H1 (cell line): ENCODE measurements around the gene CD300A. TPM values are rescaled to one million over a fixed set of nuclear protein-coding genes. Genes with fewer than 3 reads are reported as not detected.

Experiments
- CTCF ChIA-PET: fragments of 300-600 bp; sonication (Branson Sonifier 250); formaldehyde crosslinking; loops from one replicate; lab custom pipeline; 2021; ENCODE audit not compliant: partially characterized antibody; lab: Charles Lee
- POLR2A ChIA-PET: fragments of 300-600 bp; sonication (Branson Sonifier 250); formaldehyde crosslinking; loops from one replicate; lab custom pipeline; 2021; ENCODE audit warnings: inconsistent platforms; ENCODE audit not compliant: partially characterized antibody; lab: Charles Lee
- DNase-seq, 2 experiments: peaks; one replicate each; pipeline versions ENCODE4 v3.0.0 to v3.0.0-alpha.2; 2010 to 2022; ENCODE audit warnings: low spot score in 2 of 2, low read depth in 1 of 2, mixed read lengths in 1 of 2
- FAIRE-seq: peaks from 2 replicates; lab custom pipeline; 2011; peaks lifted over from hg19 to GRCh38; lab: Jason Lieb, UNC
- H2AFZ ChIP-seq: 2 replicates; pipeline ENCODE4 v1.8.1; 2012; ENCODE audit warnings: low read length, inconsistent platforms
- H2AK5ac ChIP-seq: 2 replicates; pipeline ENCODE4 v1.6.1; 2013; ENCODE audit warnings: low read depth, low read length
- H2BK120ac ChIP-seq: replicated peaks from 2 replicates; pipeline ENCODE3; 2013; ENCODE audit warnings: low read depth, low read length, inconsistent platforms
- H2BK12ac ChIP-seq: 2 replicates; pipeline ENCODE4 v1.6.1; 2013; ENCODE audit warnings: low read depth, low read length
- H2BK15ac ChIP-seq: 2 replicates; pipeline ENCODE4 v1.6.1; 2013; ENCODE audit warnings: low read length
- H2BK20ac ChIP-seq: 2 replicates; pipeline ENCODE4 v1.6.1; 2013; ENCODE audit warnings: low read length
- H2BK5ac ChIP-seq: 2 replicates; pipeline ENCODE4 v1.6.1; 2013; ENCODE audit warnings: low read depth, low read length
- H3K14ac ChIP-seq: 2 replicates; pipeline ENCODE4 v1.6.1; 2013; ENCODE audit warnings: inconsistent platforms; ENCODE audit not compliant: insufficient read length
- H3K18ac ChIP-seq: 2 replicates; pipeline ENCODE4 v1.6.1; 2013; ENCODE audit warnings: low read length; ENCODE audit errors: extremely low read depth
- H3K23ac ChIP-seq: 2 replicates; pipeline ENCODE4 v1.6.1; 2013; ENCODE audit warnings: inconsistent platforms; ENCODE audit not compliant: insufficient read length
- H3K23me2 ChIP-seq: 2 replicates; pipeline ENCODE4 v1.6.1; 2013; ENCODE audit warnings: low read depth, low read length
- H3K27ac ChIP-seq: 2 replicates; pipeline ENCODE4 v1.6.1; 2011; ENCODE audit warnings: low read depth, low read length, inconsistent platforms
- H3K27me3 ChIP-seq, 4 experiments: replicated peaks in 1 of 4; 1 replicate in 1 of 4; 2 replicates in 3 of 4; pipeline versions ENCODE4 v1.6.1 to v1.8.1; 2011 to 2013; ENCODE audit warnings: low read length in 3 of 4, mild to moderate bottlenecking in 3 of 4, inconsistent platforms in 2 of 4, mixed read lengths in 2 of 4, moderate library complexity in 1 of 4; ENCODE audit not compliant: control insufficient read depth in 3 of 4, insufficient read depth in 3 of 4; ENCODE audit errors: extremely low read depth in 1 of 4
- H3K36me3 ChIP-seq, 4 experiments: 2 replicates each; pipeline versions ENCODE4 v1.6.1 to v1.8.1; 2011 to 2013; ENCODE audit warnings: mild to moderate bottlenecking in 4 of 4, low read length in 3 of 4, moderate library complexity in 2 of 4, control low read depth in 1 of 4, inconsistent platforms in 1 of 4; ENCODE audit not compliant: insufficient read depth in 4 of 4, control insufficient read depth in 2 of 4
- H3K4ac ChIP-seq: replicated peaks from 2 replicates; pipeline ENCODE3; 2013; ENCODE audit warnings: low read length, low read depth, mixed read lengths, inconsistent platforms; ENCODE audit not compliant: insufficient read length
- H3K4me1 ChIP-seq, 4 experiments: replicated peaks in 1 of 4; 1 replicate in 1 of 4; 2 replicates in 3 of 4; pipeline versions ENCODE4 v1.6.1 to v1.8.1; 2011 to 2013; ENCODE audit warnings: low read length in 3 of 4, inconsistent platforms in 2 of 4, mixed read lengths in 1 of 4; ENCODE audit not compliant: insufficient read depth in 4 of 4, control insufficient read depth in 3 of 4
- H3K4me2 ChIP-seq, 2 experiments: 2 replicates each; pipeline versions ENCODE4 v1.6.1 to v1.8.1; 2011 to 2013; ENCODE audit warnings: low read depth in 2 of 2, low read length in 2 of 2, control low read depth in 1 of 2, inconsistent platforms in 1 of 2, mild to moderate bottlenecking in 1 of 2; ENCODE audit not compliant: insufficient read depth in 1 of 2
- H3K4me3 ChIP-seq, 4 experiments: fragments of 200-600, 300-600 bp in 1 of 4; sonication (generic), shearing (Covaris generic), sonication (Bioruptor Twin) in 1 of 4; 2 replicates each; pipeline versions ENCODE4 v1.5.1 to v1.8.1; 2011 to 2016; ENCODE audit warnings: low read length in 4 of 4, low read depth in 3 of 4, control low read depth in 2 of 4, inconsistent platforms in 2 of 4, mild to moderate bottlenecking in 2 of 4, mixed read lengths in 1 of 4, moderate library complexity in 1 of 4; ENCODE audit not compliant: insufficient read depth in 2 of 4; ENCODE audit errors: extremely low read depth in 1 of 4
- H3K56ac ChIP-seq: replicated peaks from 2 replicates; pipeline ENCODE3; 2013; ENCODE audit warnings: low read depth, mild to moderate bottlenecking, mixed read lengths, low read length, inconsistent platforms; ENCODE audit not compliant: insufficient read length
- H3K79me1 ChIP-seq: 2 replicates; pipeline ENCODE4 v1.6.1; 2013; ENCODE audit warnings: low read depth, low read length, control low read depth
- H3K79me2 ChIP-seq, 2 experiments: 2 replicates each; pipeline versions ENCODE4 v1.6.1 to v1.8.1; 2012 to 2013; ENCODE audit warnings: low read length in 2 of 2, mild to moderate bottlenecking in 2 of 2, inconsistent platforms in 1 of 2; ENCODE audit not compliant: insufficient read depth in 2 of 2, control insufficient read depth in 1 of 2
- H3K9ac ChIP-seq, 4 experiments: replicated peaks in 1 of 4; 1 replicate in 1 of 4; 2 replicates in 3 of 4; pipeline versions ENCODE4 v1.6.1 to v1.8.1; 2011 to 2013; ENCODE audit warnings: low read depth in 3 of 4, low read length in 3 of 4, control low read depth in 2 of 4, mild to moderate bottlenecking in 2 of 4, moderate library complexity in 2 of 4, inconsistent platforms in 1 of 4; ENCODE audit errors: extremely low read depth in 1 of 4
- H3K9me3 ChIP-seq, 2 experiments: 2 replicates each; pipeline versions ENCODE4 v1.6.1 to v1.8.1; 2012 to 2013; ENCODE audit warnings: mild to moderate bottlenecking in 2 of 2, moderate library complexity in 2 of 2, control low read depth in 1 of 2, inconsistent platforms in 1 of 2, low read depth in 1 of 2, low read length in 1 of 2, mixed read lengths in 1 of 2; ENCODE audit not compliant: insufficient read depth in 2 of 2
- H4K20me1 ChIP-seq, 2 experiments: replicated peaks in 1 of 2; 2 replicates each; pipeline versions ENCODE3 to v1.8.1; 2011 to 2013; ENCODE audit warnings: inconsistent platforms in 2 of 2, low read length in 2 of 2, mild to moderate bottlenecking in 1 of 2; ENCODE audit not compliant: insufficient read depth in 2 of 2, control insufficient read depth in 1 of 2
- H4K5ac ChIP-seq: 2 replicates; pipeline ENCODE4 v1.6.1; 2013; ENCODE audit warnings: low read length, low read depth, mixed read lengths, inconsistent platforms; ENCODE audit not compliant: insufficient read length
- H4K8ac ChIP-seq: 2 replicates; pipeline ENCODE4 v1.8.0; 2013; ENCODE audit warnings: mild to moderate bottlenecking, moderate library complexity, low read length, inconsistent platforms; ENCODE audit not compliant: insufficient read depth; ENCODE audit errors: extremely low read depth
- H4K91ac ChIP-seq: replicated peaks from 2 replicates; pipeline ENCODE3; 2013; ENCODE audit warnings: low read length, mixed read lengths, inconsistent platforms; ENCODE audit not compliant: insufficient read length
- ATF2 ChIP-seq: IDR thresholded peaks from 2 replicates; pipeline ENCODE4 v1.6.1; 2012; ENCODE audit warnings: low read length, inconsistent platforms
- CEBPB ChIP-seq: IDR thresholded peaks from 2 replicates; pipeline ENCODE4 v1.6.1; 2012; ENCODE audit warnings: low read depth, low read length
- GABPA ChIP-seq: IDR thresholded peaks from 2 replicates; pipeline ENCODE4 v1.6.1; 2011; ENCODE audit warnings: mild to moderate bottlenecking, low read length, moderate library complexity, borderline replicate concordance; ENCODE audit not compliant: insufficient read depth
- HDAC6 ChIP-seq: IDR thresholded peaks from one replicate; pipeline ENCODE4 v1.7.1; 2012; ENCODE audit warnings: low read depth, mild to moderate bottlenecking, inconsistent platforms, low read length, moderate library complexity
- KDM4A ChIP-seq: IDR thresholded peaks from one replicate; pipeline ENCODE4 v1.7.1; 2012; ENCODE audit warnings: low read depth, mild to moderate bottlenecking, moderate library complexity, low read length, inconsistent platforms; ENCODE audit not compliant: severe bottlenecking
- MAX ChIP-seq: IDR thresholded peaks from 2 replicates; pipeline ENCODE4 v1.6.1; 2012; ENCODE audit warnings: inconsistent platforms
- NANOG ChIP-seq: IDR thresholded peaks from 2 replicates; pipeline ENCODE4 v1.6.1; 2011; ENCODE audit warnings: low read length, low read depth, mild to moderate bottlenecking, inconsistent platforms; ENCODE audit not compliant: insufficient read depth, poor library complexity, severe bottlenecking
- SP1 ChIP-seq: IDR thresholded peaks from 2 replicates; pipeline ENCODE4 v1.6.1; 2011; ENCODE audit warnings: low read depth, low read length
- SP4 ChIP-seq: IDR thresholded peaks from 2 replicates; pipeline ENCODE4 v1.6.1; 2012; ENCODE audit warnings: low read length, inconsistent platforms
- TAF1 ChIP-seq: IDR thresholded peaks from 2 replicates; pipeline ENCODE4 v1.6.1; 2011; ENCODE audit warnings: mild to moderate bottlenecking, low read depth, low read length
- TCF12 ChIP-seq: IDR thresholded peaks from 2 replicates; pipeline ENCODE4 v1.6.1; 2011; ENCODE audit warnings: low read depth, mild to moderate bottlenecking, low read length
- TEAD4 ChIP-seq: IDR thresholded peaks from 2 replicates; pipeline ENCODE4 v1.6.1; 2012; ENCODE audit warnings: low read depth, low read length, inconsistent platforms, mixed read lengths
- WGBS, 2 experiments: shearing (Covaris generic) in 1 of 2; methylation state at CpG; one replicate each; pipeline versions ENCODE4 v1.1.6 to v1.1.7; 2013 to 2015; ENCODE audit warnings: low lambda C conversion rate in 2 of 2, mixed read lengths in 2 of 2, inconsistent platforms in 1 of 2, low coverage in 1 of 2, missing lambda C conversion rate in 1 of 2; ENCODE audit not compliant: insufficient replicate concordance in 2 of 2, insufficient coverage in 1 of 2, insufficient read length in 1 of 2; ENCODE audit errors: extremely low coverage in 1 of 2, missing lambda C conversion rate in 1 of 2; 5-methylcytosine and 5-hydroxymethylcytosine counted together
- polyA plus RNA-seq, 7 experiments: library from polyadenylated mRNA; depleted of rRNA in 3 of 7; stranded (reverse) in 5 of 7; unstranded in 2 of 7; fragments of >200 nt in 5 of 7; fragments of 200-250 nt in 2 of 7; gene quantifications; 1 replicate in 5 of 7; 2 replicates in 1 of 7; 4 replicates in 1 of 7; pipeline versions ENCODE4 v1.2.1 to v1.2.3, GENCODE V29; 2011 to 2013; ENCODE audit warnings: missing spikeins in 2 of 7, mixed read lengths in 2 of 7
- total RNA-seq: library from RNA; stranded (reverse); fragmentation: NEBNext Ultra II Directional; extraction: Animal tissue kit (Norgen Biotek cat#: 25700); gene quantifications from 2 replicates; pipeline ENCODE4 v1.2.1, GENCODE V29; 2021

CD300A gene
- total and polyA plus RNA-seq, 2 of the 8 experiments (the other 6 are each of a cell fraction or from before 2014, with no cell fraction given) = 0.52 to 1.3 TPM

GRCh38 chr17:74478420-74479100 is 12.1 kb downstream of the CD300A start:
- H3K56ac ChIP-seq = no peak overlapping the region
- H4K5ac ChIP-seq = no peak overlapping the region
- no peak overlapping the region for H3K4me2 ChIP-seq
- POLR2A ChIA-PET = no interaction called here
- peaks cover 7 to 13% of the 10 kb centered on the region in 2 experiments; a peak in 2 of 4 replicates for H3K9me3 ChIP-seq
- FAIRE-seq = no peak
- no peak overlapping the region for H3K23ac ChIP-seq
- H2BK5ac ChIP-seq = no peak overlapping the region
- no peak overlapping the region for H3K9ac ChIP-seq
- DNase-seq = no peak
- no peak overlapping the region for H4K91ac ChIP-seq
- H2AK5ac ChIP-seq = no peak overlapping the region
- H2BK20ac ChIP-seq = no peak overlapping the region
- H4K20me1 ChIP-seq = no peaks in the 10 kb centered on the region
- no peaks in the 10 kb centered on the region for H3K23me2 ChIP-seq
- no peak overlapping the region for H3K4me3 ChIP-seq
- H3K14ac ChIP-seq = no peak overlapping the region
- CTCF ChIA-PET = interaction anchor here (0.8 to 2.0 kb wide), 7 partner anchors 17 to 157 kb away, joined by 3 to 12 read pairs (median 3); no protein-coding TSS in a partner anchor
- 93% methylated on average over 6 of the region's 6 CpGs; no CpG with 5 or more reads in 1 of the 2 experiments for WGBS, 2 experiments
- H3K27me3 ChIP-seq = no peaks in the 10 kb centered on the region; a peak in 1 of 7 replicates
- H4K8ac ChIP-seq = no peak overlapping the region
- H2BK15ac ChIP-seq = no peak overlapping the region
- H3K4me1 ChIP-seq = no peaks in the 10 kb centered on the region
- H3K79me1 ChIP-seq = no peaks in the 10 kb centered on the region
- H3K79me2 ChIP-seq = no peaks in the 10 kb centered on the region
- H3K18ac ChIP-seq = no peak overlapping the region
- H2BK12ac ChIP-seq = no peak overlapping the region
- H3K4ac ChIP-seq = no peak overlapping the region
- no peaks in the 10 kb centered on the region for H3K36me3 ChIP-seq
- H3K27ac ChIP-seq = no peak overlapping the region
- no peak overlapping the region for H2AFZ ChIP-seq
- H2BK120ac ChIP-seq = no peak overlapping the region
- TF ChIP-seq KDM4A = no peak
- TF ChIP-seq TCF12 = no peak
- TF ChIP-seq SP1 = no peak
- no peak for TF ChIP-seq TAF1
- TF ChIP-seq CEBPB = no peak
- TF ChIP-seq HDAC6 = no peak
- no peak for TF ChIP-seq GABPA
- TF ChIP-seq NANOG = no peak
- no peak for TF ChIP-seq TEAD4
- TF ChIP-seq MAX = no peak
- no peak for TF ChIP-seq ATF2
- no peak for TF ChIP-seq SP4
